RCC 7860 (cell line): ENCODE results near the gene EIF3M.
"Not testable (repeated sequence)": the region's sequence is repeated elsewhere in the genome, so short reads cannot be mapped to it uniquely, and the experiment has no call there.

Experiments
- DNase-seq: peaks from one replicate; pipeline ENCODE4 v3.0.0-alpha.2; 2015; ENCODE audit warnings: low spot score
- FAIRE-seq: peaks from 2 replicates; lab custom pipeline; 2012; peaks lifted over from hg19 to GRCh38; lab: Jason Lieb, UNC

The EIF3M gene

GRCh38 chr11:32594272-32594671, 10.6 kb downstream of the EIF3M start:
- FAIRE-seq (no peak), DNase-seq (no peak)

GRCh38 chr11:32596114-32596513, 12.5 kb downstream of the EIF3M start:
- not testable (repeated sequence) for DNase-seq, FAIRE-seq

- FAIRE-seq (no peak), DNase-seq (no peak)
These were observed 14.3 kb downstream of the EIF3M start for GRCh38 chr11:32597921-32598320.

GRCh38 chr11:32602657-32603415, 19.2 kb downstream of the EIF3M start:
- FAIRE-seq, result no peak
- DNase-seq, result no peak

- no peak for DNase-seq
- no peak for FAIRE-seq
These were observed 22.6 kb downstream of the EIF3M start for GRCh38 chr11:32606220-32606619.

GRCh38 chr11:32608826-32609225, 25.2 kb downstream of the EIF3M start:
- FAIRE-seq, DNase-seq: not testable (repeated sequence)

GRCh38 chr11:32610797-32611352, 27.2 kb downstream of the EIF3M start:
- no peak for DNase-seq
- FAIRE-seq, result no peak

GRCh38 chr11:32613500-32614151, 30.0 kb downstream of the EIF3M start:
- FAIRE-seq, result no peak

GRCh38 chr11:32615422-32615821, 31.8 kb downstream of the EIF3M start:
- peak; percentile 58 for FAIRE-seq
- no peak for DNase-seq

More at GRCh38 chr11:32613500-32614151, 30.0 kb downstream of the EIF3M start:
- DNase-seq, result no peak

GRCh38 chr11:32616903-32617302, 33.3 kb downstream of the EIF3M start:
- FAIRE-seq, result no peak

GRCh38 chr11:32630844-32631243, 47.2 kb downstream of the EIF3M start:
- DNase-seq (no peak), FAIRE-seq (no peak)

More at GRCh38 chr11:32616903-32617302, 33.3 kb downstream of the EIF3M start:
- no peak for DNase-seq

GRCh38 chr11:32635819-32636218, 52.2 kb downstream of the EIF3M start:
- FAIRE-seq, result no peak
- no peak for DNase-seq

GRCh38 chr11:32641361-32641760, 57.7 kb downstream of the EIF3M start:
- no peak for FAIRE-seq
- no peak for DNase-seq

GRCh38 chr11:32643526-32643925, 59.9 kb downstream of the EIF3M start:
- FAIRE-seq, result peak; percentile 28
- DNase-seq, result no peak
